DND-41 (cell line): ENCODE measurements around the gene GALNT7.

Experiments used
- ATAC-seq: fragments of 200-7000 bp; cut with Tn5 transposase; 3 replicates; pipeline ENCODE4 v1.9.1; 2021; ENCODE audit warnings: low read depth; ENCODE audit not compliant: insufficient read depth
- DNase-seq: peaks from one replicate; pipeline ENCODE4 v3.0.0-alpha.2; 2020
- H2AFZ ChIP-seq: 2 replicates; pipeline ENCODE4 v1.6.0; 2012; ENCODE audit warnings: low read depth, low read length
- H3K27ac ChIP-seq: 2 replicates; pipeline ENCODE4 v1.5.1; 2012; ENCODE audit warnings: low read length, inconsistent platforms
- H3K27me3 ChIP-seq: fragments of 200-600 bp; sonication (generic); 2 replicates; pipeline ENCODE4 v1.6.0; 2012; ENCODE audit warnings: low read length, mild to moderate bottlenecking, inconsistent platforms; ENCODE audit not compliant: insufficient read depth, poor library complexity
- H3K36me3 ChIP-seq: 2 replicates; pipeline ENCODE4 v1.5.1; 2012; ENCODE audit warnings: low read length, inconsistent platforms; ENCODE audit not compliant: insufficient read depth
- H3K4me1 ChIP-seq: 2 replicates; pipeline ENCODE4 v1.5.1; 2012; ENCODE audit warnings: mild to moderate bottlenecking, low read length; ENCODE audit not compliant: insufficient read depth
- H3K4me2 ChIP-seq: 2 replicates; pipeline ENCODE4 v1.6.0; 2012; ENCODE audit warnings: mild to moderate bottlenecking, moderate library complexity, low read length, inconsistent platforms; ENCODE audit not compliant: insufficient read depth
- H3K4me3 ChIP-seq, 2 experiments: fragments of 200-600 bp in 1 of 2; shearing (Covaris generic) in 1 of 2; 2 replicates each; pipeline ENCODE4 v1.5.1; 2012 to 2016; ENCODE audit warnings: inconsistent platforms in 2 of 2, low read length in 2 of 2, mild to moderate bottlenecking in 2 of 2, low read depth in 1 of 2, moderate library complexity in 1 of 2
- H3K79me2 ChIP-seq: 2 replicates; pipeline ENCODE4 v1.6.0; 2012; ENCODE audit warnings: low read length, inconsistent platforms; ENCODE audit not compliant: insufficient read depth
- H3K9ac ChIP-seq: 2 replicates; pipeline ENCODE4 v1.6.0; 2012; ENCODE audit warnings: low read depth, mild to moderate bottlenecking, inconsistent platforms, low read length, moderate library complexity
- H3K9me3 ChIP-seq: 2 replicates; pipeline ENCODE4 v1.5.1; 2012; ENCODE audit warnings: low read length, moderate library complexity, mild to moderate bottlenecking, inconsistent platforms; ENCODE audit not compliant: insufficient read depth, severe bottlenecking
- H4K20me1 ChIP-seq: 2 replicates; pipeline ENCODE4 v1.6.0; 2012; ENCODE audit warnings: low read length; ENCODE audit not compliant: insufficient read depth
- EZH2 ChIP-seq: IDR thresholded peaks from 3 replicates; pipeline ENCODE4 v1.6.1; 2012; ENCODE audit warnings: borderline replicate concordance, low read depth, mild to moderate bottlenecking, moderate library complexity, low read length, inconsistent platforms; ENCODE audit not compliant: severe bottlenecking
- TF ChIP-seq, protein P1 (sequence below): IDR thresholded peaks from 2 replicates; pipeline ENCODE4 v1.5.1; 2012; ENCODE audit warnings: borderline replicate concordance, low read length, moderate library complexity, mild to moderate bottlenecking; ENCODE audit not compliant: poor library complexity, severe bottlenecking; ENCODE audit errors: extremely low read depth

GALNT7 gene

GRCh38 chr4:173130687-173131086 lies 37.9 kb upstream of the GALNT7 start:
- Histone ChIP-seq H3K9me3 (no peaks in the 10 kb centered on the region), H3K79me2 (no peaks in the 10 kb centered on the region), H3K36me3 (no peaks in the 10 kb centered on the region), H3K9ac (no peak overlapping the region), H4K20me1 (no peaks in the 10 kb centered on the region), H3K4me2 (no peak overlapping the region), H2AFZ (no peak overlapping the region), H3K4me3 (no peak overlapping the region), H3K4me1 (0 out of 2 replicates have a peak, but pooled peaks cover 2% of the 10 kb centered on the region), H3K27me3 (no peaks in the 10 kb centered on the region), H3K27ac (no peak overlapping the region)
- DNase-seq (no peak), ATAC-seq (no peak)
- no peak for TF ChIP-seq EZH2
- TF ChIP-seq, protein P1, sequence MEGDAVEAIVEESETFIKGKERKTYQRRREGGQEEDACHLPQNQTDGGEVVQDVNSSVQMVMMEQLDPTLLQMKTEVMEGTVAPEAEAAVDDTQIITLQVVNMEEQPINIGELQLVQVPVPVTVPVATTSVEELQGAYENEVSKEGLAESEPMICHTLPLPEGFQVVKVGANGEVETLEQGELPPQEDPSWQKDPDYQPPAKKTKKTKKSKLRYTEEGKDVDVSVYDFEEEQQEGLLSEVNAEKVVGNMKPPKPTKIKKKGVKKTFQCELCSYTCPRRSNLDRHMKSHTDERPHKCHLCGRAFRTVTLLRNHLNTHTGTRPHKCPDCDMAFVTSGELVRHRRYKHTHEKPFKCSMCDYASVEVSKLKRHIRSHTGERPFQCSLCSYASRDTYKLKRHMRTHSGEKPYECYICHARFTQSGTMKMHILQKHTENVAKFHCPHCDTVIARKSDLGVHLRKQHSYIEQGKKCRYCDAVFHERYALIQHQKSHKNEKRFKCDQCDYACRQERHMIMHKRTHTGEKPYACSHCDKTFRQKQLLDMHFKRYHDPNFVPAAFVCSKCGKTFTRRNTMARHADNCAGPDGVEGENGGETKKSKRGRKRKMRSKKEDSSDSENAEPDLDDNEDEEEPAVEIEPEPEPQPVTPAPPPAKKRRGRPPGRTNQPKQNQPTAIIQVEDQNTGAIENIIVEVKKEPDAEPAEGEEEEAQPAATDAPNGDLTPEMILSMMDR, result no peak

- Histone ChIP-seq H3K4me2 (no peak overlapping the region), H3K79me2 (no peaks in the 10 kb centered on the region)
- no peak for ATAC-seq
Observed at GRCh38 chr4:173134426-173134825, 34.2 kb upstream of the GALNT7 start.

DNA sequence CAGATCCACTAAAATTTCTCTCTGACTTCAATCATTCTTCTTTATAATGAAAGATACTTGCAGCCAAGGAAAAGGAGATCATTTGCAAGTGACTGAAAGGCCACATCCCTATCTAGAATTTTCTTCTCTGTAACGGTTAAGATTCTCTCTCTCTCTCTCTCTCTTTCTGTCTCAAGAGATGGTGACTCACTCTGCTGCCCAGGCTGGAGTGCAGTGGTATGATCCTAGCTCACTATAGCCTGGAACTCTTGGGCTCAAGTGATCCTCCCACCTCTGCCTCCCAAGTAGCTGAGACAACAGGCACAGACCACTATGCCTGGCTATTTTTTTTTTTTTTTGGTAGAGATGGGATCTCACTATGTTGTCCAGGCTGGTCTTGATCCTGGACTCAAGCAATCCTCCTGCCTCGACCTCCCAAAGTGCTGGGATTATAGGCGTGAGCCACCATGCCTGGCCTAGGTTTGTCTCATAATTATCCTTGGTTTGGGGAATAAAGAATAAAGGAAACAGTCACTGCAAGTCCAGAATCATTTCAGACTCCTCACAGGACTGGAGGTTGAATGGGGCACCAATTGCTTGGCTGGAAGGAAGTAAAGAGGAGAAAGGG lies 33.3 kb upstream of the GALNT7 start:
- Histone ChIP-seq H3K27ac (no peak overlapping the region), H3K9me3 (no peaks in the 10 kb centered on the region), H4K20me1 (no peaks in the 10 kb centered on the region), H3K36me3 (no peaks in the 10 kb centered on the region), H3K79me2 (no peaks in the 10 kb centered on the region), H3K4me3 (no peak overlapping the region), H3K4me2 (no peak overlapping the region), H3K9ac (no peak overlapping the region), H2AFZ (no peak overlapping the region), H3K27me3 (no peaks in the 10 kb centered on the region), H3K4me1 (0 out of 2 replicates have a peak, but pooled peaks cover 2% of the 10 kb centered on the region)
- DNase-seq, result no peak
- TF ChIP-seq EZH2, result no peak
- TF ChIP-seq, protein P1, result no peak
- ATAC-seq, result no peak

More at GRCh38 chr4:173134426-173134825, 34.2 kb upstream of the GALNT7 start:
- no peak overlapping the region for H2AFZ ChIP-seq
- no peaks in the 10 kb centered on the region for H4K20me1 ChIP-seq
- no peak for DNase-seq
- no peak overlapping the region for H3K27ac ChIP-seq
- TF ChIP-seq, protein P1, result no peak
- no peak for TF ChIP-seq EZH2
- H3K4me3 ChIP-seq, result no peak overlapping the region
- H3K9me3 ChIP-seq, result no peaks in the 10 kb centered on the region
- 0 out of 2 replicates have a peak, but pooled peaks cover 2% of the 10 kb centered on the region for H3K4me1 ChIP-seq
- H3K27me3 ChIP-seq, result no peaks in the 10 kb centered on the region
- no peaks in the 10 kb centered on the region for H3K36me3 ChIP-seq
- H3K9ac ChIP-seq, result no peak overlapping the region

DNA sequence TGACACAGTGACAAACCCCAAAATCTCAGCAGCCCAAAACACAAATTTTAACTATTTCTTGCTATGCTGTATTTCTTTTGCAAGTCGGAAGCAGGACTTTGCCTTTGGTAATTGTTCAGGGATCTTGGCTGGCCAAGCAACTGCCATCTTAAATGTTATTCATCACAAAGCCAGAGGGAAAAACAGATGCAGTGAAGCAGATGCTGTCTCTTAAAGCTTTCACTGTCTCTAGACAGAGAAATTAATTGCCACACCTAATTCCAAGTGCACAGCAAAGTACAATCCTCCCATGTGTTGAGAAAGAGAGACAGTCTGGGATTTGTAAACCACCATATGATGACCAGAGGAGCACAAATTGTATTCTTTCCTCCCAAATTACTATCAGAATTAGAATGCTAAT lies 30.0 kb upstream of the GALNT7 start:
- Histone ChIP-seq H3K4me1 (no peaks in the 10 kb centered on the region), H3K4me3 (no peak overlapping the region), H3K27me3 (no peaks in the 10 kb centered on the region), H3K27ac (no peak overlapping the region), H2AFZ (no peak overlapping the region), H3K9me3 (no peaks in the 10 kb centered on the region), H4K20me1 (no peaks in the 10 kb centered on the region), H3K79me2 (no peaks in the 10 kb centered on the region), H3K9ac (no peak overlapping the region), H3K36me3 (no peaks in the 10 kb centered on the region), H3K4me2 (no peak overlapping the region)
- DNase-seq, result no peak
- ATAC-seq, result no peak
- TF ChIP-seq, protein P1, result no peak
- no peak for TF ChIP-seq EZH2
